Measurements from ENCODE around the gene SUMO3.

GRCh38 chr21:44785620-44786335, 32.1 kb downstream of the SUMO3 start:
- TF ChIP-seq CTCF (IDR thresholded peaks at IDR 0.05), result no peak
- TF ChIP-seq POLR2AphosphoS5 (IDR thresholded peaks at IDR 0.05), result no peak
- TF ChIP-seq POLR2A (IDR thresholded peaks at IDR 0.05), result no peak
